GM12801 (cell line): ENCODE data around the gene RRBP1.

Source experiments
- CTCF ChIP-seq: IDR thresholded peaks from one replicate; pipeline ENCODE4 v1.5.1; 2011; ENCODE audit warnings: control low read depth; ENCODE audit not compliant: insufficient read length; ENCODE audit errors: extremely low read depth

RRBP1 gene

GRCh38 chr20:17714597-17714996 lies 32.6 kb upstream of the RRBP1 start:
- TF ChIP-seq CTCF: no peak

GRCh38 chr20:17712708-17713107 lies 30.7 kb upstream of the RRBP1 start:
- no peak for TF ChIP-seq CTCF

- TF ChIP-seq CTCF: no peak
Observed at GRCh38 chr20:17712201-17712600, 30.2 kb upstream of the RRBP1 start.

- TF ChIP-seq CTCF: no peak
Observed at GRCh38 chr20:17711267-17711627, 29.2 kb upstream of the RRBP1 start.

GRCh38 chr20:17710379-17711266 lies 28.6 kb upstream of the RRBP1 start:
- no peak for TF ChIP-seq CTCF

GRCh38 chr20:17709361-17710293 lies 27.6 kb upstream of the RRBP1 start:
- TF ChIP-seq CTCF: no peak

GRCh38 chr20:17708675-17709360 lies 26.8 kb upstream of the RRBP1 start:
- no peak for TF ChIP-seq CTCF
